Stimulated activated naive CD4-positive, alpha-beta T cell treated with Interleukin-2 at 50 U/mL for 16 hours (primary cell): ENCODE data around the gene RRH.
"Not testable (repeated sequence)": the region's sequence is repeated elsewhere in the genome, so short reads cannot be mapped to it uniquely, and the experiment has no call there.

Experiments
- DNase-seq: peaks from one replicate; lab custom pipeline; 2025; lab: John Stamatoyannopoulos, UW

Gene RRH

DNA sequence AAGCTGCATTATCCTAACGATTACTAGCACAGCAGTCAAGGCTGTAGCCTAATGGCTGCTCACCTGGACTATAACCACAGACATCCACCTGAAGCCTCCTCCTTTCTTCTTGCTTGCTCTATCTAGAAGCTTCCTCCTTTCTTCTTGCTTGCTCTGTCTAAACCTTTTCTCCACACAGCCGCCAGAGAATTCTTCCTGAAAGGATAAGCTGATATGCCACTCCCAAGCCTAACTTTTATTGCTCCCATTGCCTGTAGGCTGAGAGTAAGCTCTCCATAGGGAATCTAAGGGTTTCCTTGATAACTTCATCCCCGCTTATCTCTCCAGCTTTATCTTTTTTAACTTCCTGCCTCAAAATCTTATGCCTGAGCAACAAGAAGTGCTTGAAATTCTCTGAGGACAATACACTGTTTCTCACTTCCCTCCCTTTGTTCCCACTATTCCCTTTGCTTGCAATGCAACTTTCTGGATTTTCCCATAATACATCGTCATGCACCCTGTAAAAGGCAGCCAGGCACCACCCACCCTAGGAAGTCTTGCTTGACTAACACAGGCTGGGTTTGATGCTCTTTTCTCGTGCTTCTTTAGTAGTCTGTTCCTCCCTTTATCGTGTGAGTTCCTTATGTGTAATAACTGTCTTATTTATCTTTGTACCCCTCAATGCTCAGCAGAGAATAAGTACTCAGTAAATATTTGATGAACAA lies 18.8 kb downstream of the RRH start:
- DNase-seq, result no peak

DNA sequence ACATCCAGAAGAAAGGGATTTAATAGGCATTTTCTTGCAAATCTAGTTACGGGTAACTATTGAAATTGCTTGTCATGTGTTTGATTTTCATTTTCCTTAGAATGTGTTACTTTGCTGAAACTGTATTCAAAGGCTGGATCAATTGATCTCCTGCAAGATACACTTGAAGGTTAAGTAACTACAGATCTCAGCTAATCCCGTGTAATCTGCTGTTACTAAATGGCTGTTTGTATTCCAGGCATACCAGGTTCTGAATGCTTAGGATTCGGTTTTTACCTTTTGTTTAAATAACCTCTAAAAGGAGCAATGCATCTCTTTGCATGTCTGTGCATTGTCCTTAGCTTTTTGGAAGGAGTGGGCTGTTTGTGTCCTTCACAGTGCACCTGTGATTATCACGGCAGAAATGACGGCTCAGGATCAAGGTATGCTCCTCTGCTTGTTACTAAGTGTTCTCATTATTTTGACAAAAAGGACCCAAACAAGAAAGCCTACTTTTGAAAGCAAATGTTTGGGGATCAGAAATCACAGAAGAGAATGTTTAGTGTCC lies 20.2 kb downstream of the RRH start, which contains the start of gene LRIT3:
Gene LRIT3 (plus strand): TSS at position 212 of the 547 bp plus-strand sequence. CDS start 95 bp downstream, at position 307.
- DNase-seq, result no peak

DNA sequence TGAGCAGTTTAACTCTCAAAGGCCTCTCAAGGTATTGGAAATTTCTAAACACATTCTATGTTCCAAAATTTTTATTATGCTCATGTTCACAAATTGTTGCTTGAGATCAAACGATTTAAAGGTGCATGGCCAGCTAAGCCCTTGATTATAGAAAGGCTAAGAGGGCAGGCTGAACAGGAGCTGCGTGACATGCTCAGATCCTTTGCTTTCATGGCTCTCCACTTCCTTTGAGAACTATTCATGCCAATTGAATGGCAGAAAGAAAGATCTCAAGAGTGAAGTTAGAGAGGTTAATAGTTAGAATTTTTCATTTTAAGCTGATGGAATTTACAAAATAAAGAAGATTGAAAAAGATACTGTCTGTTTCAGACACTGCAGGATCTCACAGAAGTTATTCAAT lies 20.7 kb downstream of the RRH start:
- DNase-seq, result no peak

DNA sequence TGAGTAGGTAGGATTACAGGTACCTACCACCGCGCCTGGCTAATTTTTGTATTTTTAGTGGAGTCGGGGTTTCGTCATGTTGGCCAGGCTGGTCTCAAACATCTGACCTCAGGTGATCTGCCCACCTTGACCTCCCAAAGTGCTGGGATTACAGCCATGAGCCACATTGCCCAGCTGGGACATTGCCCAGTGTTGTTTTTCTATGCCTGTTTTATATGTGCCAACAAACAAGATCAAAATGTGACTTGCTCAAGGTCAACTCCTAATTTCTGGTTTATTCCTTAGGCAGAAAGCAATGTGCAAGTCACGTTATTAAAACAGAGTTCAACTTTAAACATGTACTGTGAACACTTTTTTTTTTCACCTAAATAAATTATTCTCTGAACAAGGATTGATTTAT lies 22.8 kb downstream of the RRH start:
- no peak for DNase-seq

DNA sequence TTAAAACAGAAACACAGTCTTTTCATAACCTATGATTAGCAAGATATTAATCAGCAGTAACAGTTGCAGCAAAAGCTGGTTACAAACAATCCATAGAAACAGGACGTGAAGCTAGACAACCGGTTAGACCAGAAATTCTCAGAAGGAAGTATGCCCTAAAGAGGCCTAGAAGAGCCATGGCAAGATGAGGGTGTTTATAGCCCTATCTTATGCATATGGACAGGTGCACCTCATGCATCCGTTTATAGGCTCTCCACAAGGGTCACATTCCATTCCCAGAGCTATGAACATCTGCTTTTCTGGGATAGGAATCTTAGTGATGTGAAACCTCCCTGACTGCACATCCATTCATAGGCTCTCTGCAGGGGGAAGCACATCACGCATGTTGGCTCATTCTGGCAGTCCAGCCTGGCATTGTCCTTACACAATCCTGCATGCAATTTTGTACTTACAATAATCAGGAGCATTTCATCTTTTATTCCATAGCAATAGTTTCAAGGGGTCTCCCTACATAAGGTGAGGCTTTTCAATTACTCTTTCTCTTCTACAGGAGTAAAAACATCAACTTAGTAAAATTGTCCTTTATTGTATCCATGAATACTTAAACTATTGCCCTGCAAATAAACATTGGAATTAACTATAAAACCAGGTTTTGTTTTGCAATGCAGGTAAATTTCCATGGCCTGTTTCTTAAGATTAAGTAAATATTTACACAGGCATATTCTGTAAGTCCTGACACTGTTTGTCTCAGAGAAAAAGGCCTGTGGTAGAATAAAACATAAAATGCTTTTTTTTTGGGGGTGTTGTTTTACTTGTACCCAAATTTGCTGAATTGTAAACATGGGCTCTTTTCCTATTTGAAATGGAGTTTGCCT lies 31.9 kb downstream of the RRH start:
- not testable (repeated sequence) for DNase-seq

DNA sequence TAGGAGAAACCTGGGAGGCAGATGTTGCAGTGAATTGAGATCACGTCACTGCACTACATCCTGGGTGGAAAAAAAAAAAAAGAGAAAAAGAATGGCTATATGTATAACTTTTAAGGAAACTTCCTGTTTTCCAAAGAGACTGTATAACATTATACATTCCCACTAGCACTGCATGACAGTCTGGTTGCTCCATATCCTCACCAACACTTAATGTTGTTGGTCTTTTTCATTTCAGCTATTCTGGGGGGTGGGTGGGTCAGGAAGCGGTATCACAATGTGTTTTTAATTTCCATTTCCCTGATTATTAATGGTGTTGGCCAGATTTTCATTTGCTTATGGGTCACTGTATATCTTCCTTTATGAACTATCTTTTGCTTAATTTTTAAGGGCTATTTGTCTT lies 33.5 kb downstream of the RRH start:
- DNase-seq, result no peak

DNA sequence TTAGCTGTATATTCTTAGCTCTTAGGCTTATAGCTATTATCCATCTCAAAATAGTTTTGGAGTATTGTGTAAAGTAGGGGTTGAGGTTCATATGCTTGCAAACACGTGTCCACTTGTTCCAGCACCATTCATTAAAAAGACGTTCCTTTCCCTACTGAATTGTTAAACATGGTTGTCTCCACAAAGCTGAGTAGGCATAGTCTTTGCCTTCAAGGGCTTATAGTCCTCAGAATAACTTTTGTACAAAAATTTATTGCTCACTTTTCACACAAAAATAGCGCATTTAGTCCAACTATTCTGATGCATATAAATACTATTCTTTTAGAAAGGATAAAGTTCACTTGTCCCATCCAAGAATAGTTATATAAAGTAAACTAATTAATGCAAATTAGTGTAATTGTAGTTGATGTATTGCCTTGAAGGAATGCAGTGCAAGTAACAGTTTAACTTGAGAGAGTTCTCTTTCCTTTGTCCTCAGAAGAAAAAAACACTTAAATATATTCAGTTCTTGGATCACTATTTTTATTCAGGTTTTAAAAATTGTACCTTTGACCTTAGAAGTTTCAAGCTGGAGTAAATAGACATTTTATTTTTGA lies 34.2 kb downstream of the RRH start:
- no peak for DNase-seq

DNA sequence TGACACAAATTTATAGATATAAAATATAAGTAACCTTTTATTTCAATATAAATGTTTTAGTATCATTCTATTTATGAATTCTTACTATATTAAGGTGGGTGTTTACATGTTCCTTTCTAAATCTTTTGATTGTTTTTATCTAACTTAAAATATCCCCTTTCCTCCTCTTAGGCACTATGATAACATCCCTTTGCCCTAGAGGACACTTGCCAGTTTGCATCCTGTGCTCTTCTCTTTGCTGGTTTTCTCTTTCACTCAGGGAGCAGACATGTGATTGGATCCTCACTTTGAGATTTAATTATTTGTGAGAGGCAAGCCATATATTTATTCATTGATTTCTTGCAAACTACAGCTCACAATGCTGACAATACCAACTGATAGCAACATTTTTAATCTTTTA lies 36.4 kb downstream of the RRH start:
- DNase-seq, result no peak

DNA sequence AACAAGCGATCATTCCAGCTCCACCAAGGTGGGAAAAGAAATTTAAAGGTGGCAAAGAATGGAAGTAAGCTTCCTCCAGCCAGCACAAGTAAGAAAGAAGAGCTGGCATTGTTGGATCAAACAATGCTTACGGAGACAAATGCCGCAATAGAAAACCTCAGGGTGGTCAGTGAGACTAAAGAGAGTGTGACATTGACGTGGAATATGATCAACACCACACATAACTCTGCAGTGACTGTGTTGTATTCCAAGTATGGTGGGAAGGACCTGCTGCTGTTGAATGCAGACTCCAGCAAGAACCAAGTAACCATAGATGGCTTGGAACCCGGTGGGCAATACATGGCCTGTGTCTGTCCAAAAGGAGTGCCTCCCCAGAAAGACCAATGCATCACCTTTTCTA lies 42.3 kb downstream of the RRH start:
- no peak for DNase-seq

DNA sequence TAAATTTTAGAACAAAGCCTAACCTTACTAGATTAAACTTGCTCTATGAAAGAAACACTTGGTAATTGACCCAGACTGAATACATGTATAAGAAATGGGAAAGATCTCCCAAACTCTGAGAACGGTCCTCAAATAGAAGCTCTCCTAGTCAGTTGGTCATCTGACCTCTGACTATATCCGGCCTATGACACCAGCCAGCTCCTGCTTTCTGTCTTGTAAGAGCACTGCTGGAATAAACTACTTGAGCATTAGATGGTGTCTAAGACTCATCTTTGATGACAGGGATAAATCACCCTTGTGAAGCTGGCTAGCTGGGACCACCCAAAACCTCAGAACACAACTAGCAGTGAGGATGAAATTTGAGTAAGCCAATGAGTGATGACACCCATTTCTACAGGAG lies 44.3 kb downstream of the RRH start:
- no peak for DNase-seq

DNA sequence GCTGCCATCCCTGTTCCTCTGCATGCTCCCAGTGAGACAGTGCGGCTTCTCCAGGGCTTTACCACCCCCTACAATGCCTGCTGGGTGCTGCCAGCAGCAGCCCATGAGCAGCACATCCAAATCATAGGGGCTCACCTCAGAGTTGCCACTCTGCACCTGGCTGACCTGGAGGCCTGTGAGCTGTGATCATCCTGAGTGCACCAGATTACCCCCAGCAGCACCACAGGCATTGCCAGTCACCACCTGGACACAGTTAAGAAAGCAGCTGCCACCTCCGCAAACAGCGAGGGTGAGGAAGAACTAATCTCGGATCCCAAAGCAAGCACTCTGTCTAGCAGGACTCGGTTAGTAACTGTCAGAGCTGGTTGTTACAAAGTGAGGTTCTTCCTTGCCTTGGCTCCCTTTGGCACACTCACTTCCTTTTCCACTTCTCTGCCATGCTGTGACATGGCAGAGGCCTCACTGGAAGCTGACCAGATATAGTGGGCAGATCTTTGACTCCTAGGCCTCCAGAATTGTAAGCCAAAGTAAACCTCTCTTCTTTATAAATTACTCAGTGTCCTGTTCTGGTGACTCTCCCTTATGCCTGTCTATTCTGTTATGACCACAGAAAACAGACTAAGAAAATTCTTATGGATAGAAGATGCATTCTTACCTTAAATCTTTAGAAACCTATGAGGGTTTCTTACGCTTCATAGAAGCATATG lies 45.3 kb downstream of the RRH start:
- DNase-seq, result no peak

DNA sequence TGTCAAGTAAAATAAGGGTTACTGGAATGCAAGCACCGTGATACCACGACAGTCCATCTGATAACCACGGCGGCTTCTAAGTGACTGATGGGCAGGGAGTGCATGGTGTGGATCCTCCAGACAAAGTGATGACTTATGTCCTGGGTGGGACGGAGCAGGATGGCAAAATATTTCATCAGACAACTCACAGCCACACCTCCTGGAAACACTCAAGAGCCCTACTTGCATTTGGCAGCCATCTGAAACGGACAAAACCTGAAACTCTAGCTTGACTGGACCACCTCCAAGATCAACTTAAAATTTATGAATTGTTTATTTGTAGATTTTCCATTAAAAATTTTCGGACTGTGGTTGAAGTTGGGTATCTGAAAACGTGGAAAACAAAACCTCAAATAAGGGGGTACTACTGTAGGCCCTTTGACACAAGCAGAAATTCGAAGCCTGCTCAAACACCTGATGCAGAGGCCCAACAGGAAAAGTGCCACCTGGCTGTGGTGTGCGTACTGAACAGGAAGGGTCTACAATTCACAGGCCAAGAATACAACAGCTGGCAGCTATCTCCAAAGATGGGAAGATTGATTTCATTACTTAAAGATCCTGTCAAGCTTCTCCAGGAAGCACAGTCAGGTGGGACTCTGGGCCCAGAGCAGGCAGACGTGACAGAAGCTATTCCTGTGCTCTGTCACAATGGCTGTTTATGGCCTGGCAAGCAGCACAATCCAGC lies 46.2 kb downstream of the RRH start:
- DNase-seq, result no peak

DNA sequence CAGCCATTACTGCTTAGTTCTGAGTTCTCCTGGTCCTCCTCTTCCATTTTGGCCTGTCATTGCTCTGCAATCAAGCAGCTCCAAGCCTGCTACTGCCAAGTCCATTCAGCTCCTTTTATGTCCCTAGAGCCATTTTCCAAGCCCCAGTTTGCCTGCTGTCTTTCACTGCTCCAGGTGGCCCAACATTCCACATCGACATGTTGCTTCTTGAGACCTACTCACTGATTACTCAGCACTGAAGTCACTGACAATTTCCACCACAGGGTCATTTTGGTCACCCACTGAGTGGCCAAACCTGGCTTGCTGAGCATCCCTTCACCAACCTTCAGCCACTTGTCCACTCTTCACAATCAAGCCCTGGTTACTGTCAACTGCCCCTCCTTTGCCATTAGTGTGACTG lies 47.3 kb downstream of the RRH start:
- no peak for DNase-seq

DNA sequence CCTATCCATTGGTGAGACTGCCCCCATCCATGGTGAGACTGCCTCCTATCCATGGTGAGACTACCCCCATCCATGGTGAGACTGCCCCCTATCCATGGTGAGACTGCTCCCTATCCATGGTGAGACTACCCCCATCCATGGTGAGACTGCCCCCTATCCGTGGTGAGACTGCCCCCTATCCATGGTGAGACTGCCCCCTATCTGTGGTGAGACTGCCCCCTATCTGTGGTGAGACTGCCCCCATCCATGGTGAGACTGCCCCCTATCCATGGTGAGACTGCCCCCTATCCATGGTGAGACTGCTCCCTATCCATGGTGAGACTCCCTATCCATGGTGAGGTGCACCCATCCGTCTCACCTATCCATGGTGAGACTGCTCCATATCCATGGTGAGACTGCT lies 47.8 kb downstream of the RRH start:
- not testable (repeated sequence) for DNase-seq

DNA sequence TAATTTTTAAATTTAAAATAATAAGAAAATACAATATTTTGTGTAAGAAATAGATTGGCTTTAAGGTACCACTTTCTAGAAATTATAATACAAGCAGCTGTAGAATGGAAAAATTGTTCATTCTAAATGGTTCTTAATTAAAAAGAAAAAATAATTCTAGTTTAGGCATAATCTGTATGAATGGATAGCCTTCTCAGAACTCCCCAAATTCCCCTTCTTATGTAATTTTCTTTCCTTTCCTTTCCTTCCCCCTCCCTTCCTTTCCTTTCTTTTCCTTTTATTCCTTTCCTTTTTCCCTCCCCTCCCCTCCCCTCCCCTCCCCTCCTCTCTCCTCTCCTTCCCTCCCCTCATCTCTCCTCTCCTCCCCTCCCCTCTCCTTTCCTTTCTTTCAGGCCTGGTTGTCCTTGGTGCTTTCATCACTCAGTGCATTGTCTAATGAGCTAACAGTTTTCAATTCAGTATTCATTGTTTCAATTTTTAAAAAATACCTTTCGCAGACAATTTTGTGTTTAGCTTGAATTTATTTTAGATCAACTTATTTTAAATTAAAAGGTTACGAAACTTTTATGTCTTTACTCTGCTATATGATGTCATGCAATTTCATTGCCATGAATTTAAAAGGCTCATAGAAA lies 49.0 kb downstream of the RRH start:
- no peak for DNase-seq

DNA sequence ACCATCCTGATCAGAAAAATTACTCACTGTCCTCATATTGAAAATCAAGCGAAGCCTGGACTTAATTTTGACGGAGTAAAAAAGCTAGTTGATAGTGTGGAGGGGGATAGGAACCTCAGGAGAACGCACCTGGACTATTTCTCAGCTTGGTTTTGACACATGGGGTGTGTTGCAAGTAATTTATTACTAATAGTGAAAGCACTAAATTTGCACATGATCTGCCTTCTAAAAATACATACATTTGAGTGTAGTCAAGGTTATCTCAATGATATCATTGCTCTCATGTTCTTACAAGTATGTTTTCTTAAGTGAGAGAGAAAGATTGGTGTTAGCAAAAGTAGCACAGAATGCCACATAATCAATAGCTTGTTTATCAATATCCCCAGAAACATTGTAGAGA lies 49.6 kb downstream of the RRH start:
- DNase-seq, result no peak

DNA sequence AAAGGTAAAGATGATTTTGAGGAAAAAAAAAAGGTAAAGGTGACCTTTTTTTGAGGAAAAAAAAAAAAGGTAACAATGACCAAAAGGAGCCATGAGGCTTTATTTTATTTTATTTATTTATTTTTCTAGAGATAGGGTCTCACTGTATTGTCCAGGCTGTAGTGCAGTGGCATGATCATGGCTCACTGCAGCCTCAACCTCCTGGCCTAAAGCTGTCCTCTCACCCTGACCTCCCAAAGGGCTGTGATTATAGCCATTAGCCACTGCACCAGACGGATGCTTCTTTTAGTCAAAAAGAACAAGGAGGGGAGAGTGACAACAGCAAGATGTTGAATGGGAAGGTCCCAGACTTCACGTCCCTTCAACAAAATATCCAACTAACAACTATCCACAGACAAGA lies 50.6 kb downstream of the RRH start:
- no peak for DNase-seq

DNA sequence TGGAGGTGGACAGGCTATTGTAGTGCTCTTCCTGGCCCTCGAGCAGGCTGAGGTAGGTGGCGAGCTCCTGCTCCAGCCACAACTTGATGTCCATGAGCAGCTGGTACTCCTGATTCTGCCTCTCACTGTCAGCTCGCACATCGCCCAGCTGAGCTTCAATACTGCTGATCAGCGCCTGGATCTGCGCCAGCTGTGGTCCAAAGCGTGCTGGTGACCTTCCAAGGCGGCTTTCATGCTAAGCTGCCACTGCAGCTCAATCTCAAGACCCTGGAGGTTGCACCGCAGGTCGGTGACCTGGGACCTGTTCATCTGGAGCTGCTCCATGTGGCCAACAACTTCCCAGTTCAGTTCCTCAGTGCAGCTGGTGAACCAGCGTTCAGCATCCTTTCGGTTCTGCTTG lies 51.3 kb downstream of the RRH start:
- DNase-seq, result no peak

DNA sequence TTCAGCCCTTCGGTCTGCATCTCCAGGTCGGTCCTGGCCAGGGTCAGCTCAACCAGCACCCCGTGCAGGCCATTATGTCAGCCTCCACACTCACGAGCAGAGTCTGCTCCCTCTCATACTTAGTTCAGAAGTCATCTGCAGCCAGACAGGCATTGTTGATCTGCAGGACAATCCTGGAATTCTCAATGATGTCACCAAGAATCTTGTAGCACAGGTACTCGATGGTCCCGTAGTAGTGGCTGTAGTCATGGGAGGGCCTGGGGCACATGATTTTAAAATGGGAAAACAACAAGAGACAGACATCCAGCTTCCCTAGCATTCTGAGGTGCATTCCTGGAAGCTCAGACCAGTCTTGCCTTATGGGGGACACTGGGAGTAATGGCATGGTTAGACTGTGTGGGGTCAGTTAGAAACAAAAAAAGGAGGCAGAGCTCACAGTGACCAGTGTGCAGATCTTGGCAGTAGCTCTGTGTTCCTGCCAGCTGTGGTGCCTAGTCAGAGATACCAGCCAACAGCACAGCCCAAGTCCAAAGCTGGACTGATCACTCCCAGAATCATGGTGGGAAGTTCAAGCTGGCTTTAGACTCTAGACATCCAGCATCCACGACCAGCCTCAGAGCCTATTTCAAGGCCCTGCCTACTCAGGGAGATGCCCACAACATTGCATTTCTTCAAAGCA lies 52.0 kb downstream of the RRH start:
- DNase-seq, result no peak

DNA sequence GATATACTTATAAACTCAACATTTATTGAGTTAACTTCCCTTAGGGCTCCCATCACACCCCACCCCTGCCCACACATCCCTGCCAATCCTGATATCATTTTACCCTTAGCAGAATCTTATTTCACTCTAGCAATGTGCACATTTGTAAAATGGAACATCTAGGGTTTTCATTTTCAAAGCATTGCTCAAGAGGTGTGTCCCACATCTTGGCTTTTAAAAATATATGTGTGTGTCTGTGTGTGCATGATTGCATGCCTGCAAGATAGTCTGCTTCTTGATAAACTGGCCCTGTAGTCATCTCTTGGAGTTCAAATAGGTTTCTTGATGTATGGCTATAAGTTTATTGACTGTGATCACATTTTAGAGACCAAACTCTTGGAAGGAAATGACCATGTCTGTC lies 58.5 kb downstream of the RRH start:
- DNase-seq, result no peak
